Measurements from ENCODE around the gene VAC14.

GRCh38 chr16:70713824-70714223 is 87.1 kb downstream of the VAC14 start:
- TF ChIP-seq, protein P1, sequence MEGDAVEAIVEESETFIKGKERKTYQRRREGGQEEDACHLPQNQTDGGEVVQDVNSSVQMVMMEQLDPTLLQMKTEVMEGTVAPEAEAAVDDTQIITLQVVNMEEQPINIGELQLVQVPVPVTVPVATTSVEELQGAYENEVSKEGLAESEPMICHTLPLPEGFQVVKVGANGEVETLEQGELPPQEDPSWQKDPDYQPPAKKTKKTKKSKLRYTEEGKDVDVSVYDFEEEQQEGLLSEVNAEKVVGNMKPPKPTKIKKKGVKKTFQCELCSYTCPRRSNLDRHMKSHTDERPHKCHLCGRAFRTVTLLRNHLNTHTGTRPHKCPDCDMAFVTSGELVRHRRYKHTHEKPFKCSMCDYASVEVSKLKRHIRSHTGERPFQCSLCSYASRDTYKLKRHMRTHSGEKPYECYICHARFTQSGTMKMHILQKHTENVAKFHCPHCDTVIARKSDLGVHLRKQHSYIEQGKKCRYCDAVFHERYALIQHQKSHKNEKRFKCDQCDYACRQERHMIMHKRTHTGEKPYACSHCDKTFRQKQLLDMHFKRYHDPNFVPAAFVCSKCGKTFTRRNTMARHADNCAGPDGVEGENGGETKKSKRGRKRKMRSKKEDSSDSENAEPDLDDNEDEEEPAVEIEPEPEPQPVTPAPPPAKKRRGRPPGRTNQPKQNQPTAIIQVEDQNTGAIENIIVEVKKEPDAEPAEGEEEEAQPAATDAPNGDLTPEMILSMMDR (IDR thresholded peaks at IDR 0.05), result no peak
- TF ChIP-seq EZH2phosphoT487 (IDR thresholded peaks at IDR 0.05), result no peak
- TF ChIP-seq EZH2 (IDR thresholded peaks at IDR 0.05), result no peak
